ENCODE data around the gene VWA7. TPM values are rescaled to one million over a fixed set of nuclear protein-coding genes. Genes with fewer than 3 reads are reported as not detected.
"Not testable (repeated sequence)": the region's sequence is repeated elsewhere in the genome, so short reads cannot be mapped to it uniquely, and the experiment has no call there.

Gene VWA7
- total and polyA plus RNA-seq, 11 donors, result 4.0 to 25.8 (median 15.2) TPM

GRCh38 chr6:31822036-31822821 is 45.1 kb upstream of the VWA7 start:
- peak; percentile 82 to 93 (median 89) for DNase-seq
- H3K4me3 ChIP-seq, result peak overlapping the region; percentile 2 to 73 (median 62)
- intact Hi-C loops (cut with DNase I), result loop anchor here in 1 of 10 donors (5.0 kb wide), 1 partner anchor 90 kb away; no protein-coding TSS in a partner anchor
- H3K4me1 ChIP-seq, result peaks cover 0 to 78% (median 52%) of the 10 kb centered on the region in 12 donors
- H3K9me3 ChIP-seq, result no peaks in the 10 kb centered on the region
- peak overlapping the region; percentile 93 to 100 (median 99) for H3K27ac ChIP-seq
- TF ChIP-seq POLR2A (IDR thresholded peaks at IDR 0.05), result peak in 1 of 2 donors; percentile 82
- TF ChIP-seq, protein P1, sequence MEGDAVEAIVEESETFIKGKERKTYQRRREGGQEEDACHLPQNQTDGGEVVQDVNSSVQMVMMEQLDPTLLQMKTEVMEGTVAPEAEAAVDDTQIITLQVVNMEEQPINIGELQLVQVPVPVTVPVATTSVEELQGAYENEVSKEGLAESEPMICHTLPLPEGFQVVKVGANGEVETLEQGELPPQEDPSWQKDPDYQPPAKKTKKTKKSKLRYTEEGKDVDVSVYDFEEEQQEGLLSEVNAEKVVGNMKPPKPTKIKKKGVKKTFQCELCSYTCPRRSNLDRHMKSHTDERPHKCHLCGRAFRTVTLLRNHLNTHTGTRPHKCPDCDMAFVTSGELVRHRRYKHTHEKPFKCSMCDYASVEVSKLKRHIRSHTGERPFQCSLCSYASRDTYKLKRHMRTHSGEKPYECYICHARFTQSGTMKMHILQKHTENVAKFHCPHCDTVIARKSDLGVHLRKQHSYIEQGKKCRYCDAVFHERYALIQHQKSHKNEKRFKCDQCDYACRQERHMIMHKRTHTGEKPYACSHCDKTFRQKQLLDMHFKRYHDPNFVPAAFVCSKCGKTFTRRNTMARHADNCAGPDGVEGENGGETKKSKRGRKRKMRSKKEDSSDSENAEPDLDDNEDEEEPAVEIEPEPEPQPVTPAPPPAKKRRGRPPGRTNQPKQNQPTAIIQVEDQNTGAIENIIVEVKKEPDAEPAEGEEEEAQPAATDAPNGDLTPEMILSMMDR (IDR thresholded peaks at IDR 0.05), result no peak
- peaks cover 0 to 3% (median 0%) of the 10 kb centered on the region in 9 donors for H3K36me3 ChIP-seq
- H3K27me3 ChIP-seq, result no peaks in the 10 kb centered on the region
- peak; percentile 58 to 82 (median 72) for ATAC-seq
- WGBS, 4 donors, result 1 to 3% (median 2%) methylated on average over 24 to 25 of the region's 25 CpGs

GRCh38 chr6:31821301-31822035 is 44.3 kb upstream of the VWA7 start:
- peak overlapping the region; percentile 93 to 100 (median 99) for H3K27ac ChIP-seq
- peak overlapping the region; percentile 24 to 73 (median 62) for H3K4me3 ChIP-seq
- TF ChIP-seq, protein P1 (IDR thresholded peaks at IDR 0.05), result no peak
- TF ChIP-seq POLR2A (IDR thresholded peaks at IDR 0.05), result peak in 1 of 2 donors; percentile 49
- DNase-seq (peak; percentile 64 to 89 (median 82)), ATAC-seq (peak; percentile 38 to 68 (median 59))
- no peaks in the 10 kb centered on the region for H3K27me3 ChIP-seq
- peaks cover 0 to 75% (median 50%) of the 10 kb centered on the region in 12 donors for H3K4me1 ChIP-seq
- WGBS, 4 donors, result 4 to 5% (median 5%) methylated on average over 39 of the region's 39 CpGs
- intact Hi-C loops (cut with DNase I), result loop anchor here in 1 of 10 donors (5.0 kb wide), 1 partner anchor 89 kb away; no protein-coding TSS in a partner anchor
- H3K36me3 ChIP-seq, result peaks cover 0 to 3% (median 0%) of the 10 kb centered on the region in 9 donors
- no peaks in the 10 kb centered on the region for H3K9me3 ChIP-seq

- H3K27me3 ChIP-seq, DNase-seq, H3K36me3 ChIP-seq, H3K9me3 ChIP-seq, ATAC-seq: not testable (repeated sequence)
- intact Hi-C loops (cut with DNase I), result loop anchor here in 1 of 10 donors (5.0 kb wide), 1 partner anchor 88 kb away; no protein-coding TSS in a partner anchor
- peak overlapping the region; percentile 93 to 100 (median 99) for H3K27ac ChIP-seq
- 88 to 92% (median 91%) methylated on average over 10 of the region's 10 CpGs for WGBS, 4 donors
- peak overlapping the region in 4 of 12 donors; percentile 63 to 72 (median 66) for H3K4me3 ChIP-seq
- peaks cover 0 to 65% (median 45%) of the 10 kb centered on the region in 12 donors for H3K4me1 ChIP-seq
Observed at GRCh38 chr6:31820399-31820798, 43.3 kb upstream of the VWA7 start.

GRCh38 chr6:31819871-31820299 is 42.8 kb upstream of the VWA7 start:
- Histone ChIP-seq H3K4me1 (peaks cover 0 to 64% (median 45%) of the 10 kb centered on the region in 12 donors), H3K27me3 (no peaks in the 10 kb centered on the region), H3K36me3 (peaks cover 0 to 3% (median 0%) of the 10 kb centered on the region in 9 donors), H3K4me3 (peak overlapping the region in 7 of 12 donors; percentile 58 to 70 (median 65)), H3K9me3 (no peaks in the 10 kb centered on the region), H3K27ac (peak overlapping the region; percentile 33 to 100 (median 98))
- intact Hi-C loops (cut with DNase I), result loop anchor here in 1 of 10 donors (5.0 kb wide), 1 partner anchor 88 kb away; no protein-coding TSS in a partner anchor
- no peak for TF ChIP-seq POLR2A (IDR thresholded peaks at IDR 0.05)
- TF ChIP-seq, protein P1 (IDR thresholded peaks at IDR 0.05), result no peak
- DNase-seq (no peak), ATAC-seq (no peak)

DNA sequence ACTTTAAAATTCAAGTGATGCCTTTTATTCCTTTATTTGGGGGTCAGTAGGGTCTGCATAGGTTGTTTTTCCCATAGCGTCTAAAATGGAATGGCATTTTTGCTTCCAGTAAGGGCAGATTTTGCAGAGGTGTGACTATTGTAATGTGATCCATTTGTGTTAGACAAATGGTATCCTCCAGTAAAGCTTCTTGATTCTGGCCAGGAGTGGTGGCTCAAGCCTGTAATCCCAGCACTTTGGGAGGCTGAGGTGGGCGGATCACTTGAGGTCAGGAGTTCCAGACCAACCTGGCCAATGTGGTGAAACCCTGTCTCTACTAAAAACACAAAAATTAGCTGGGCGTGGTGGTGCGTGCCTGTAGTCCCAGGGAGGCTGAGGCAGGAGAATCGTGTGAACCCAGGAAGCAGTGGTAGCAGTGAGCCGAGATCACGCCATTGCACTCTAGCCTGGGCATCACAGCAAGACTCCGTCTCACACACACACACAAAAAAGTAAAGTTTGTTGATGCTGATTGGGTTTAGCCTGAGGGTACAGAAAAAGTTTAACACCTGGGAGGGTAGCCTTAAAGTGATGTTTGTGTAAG is 40.9 kb upstream of the VWA7 start:
- Histone ChIP-seq H3K4me1 (peaks cover 0 to 61% (median 50%) of the 10 kb centered on the region in 12 donors), H3K4me3 (peak overlapping the region; percentile 24 to 70 (median 63)), H3K27ac (peak overlapping the region; percentile 63 to 100 (median 98))
- H3K27me3 ChIP-seq; H3K36me3 ChIP-seq; intact Hi-C loops (cut with DNase I); H3K9me3 ChIP-seq; ATAC-seq; DNase-seq: not testable (repeated sequence)
- WGBS, 4 donors, result 26 to 54% (median 41%) methylated on average over 8 of the region's 8 CpGs

Measured in heart left ventricle (tissue), 16 donors.